Measurements from ENCODE around the gene FHL3.
A peak's percentile ranks its signal among the peaks of the same experiment; 100 is the strongest.

FHL3 gene

DNA sequence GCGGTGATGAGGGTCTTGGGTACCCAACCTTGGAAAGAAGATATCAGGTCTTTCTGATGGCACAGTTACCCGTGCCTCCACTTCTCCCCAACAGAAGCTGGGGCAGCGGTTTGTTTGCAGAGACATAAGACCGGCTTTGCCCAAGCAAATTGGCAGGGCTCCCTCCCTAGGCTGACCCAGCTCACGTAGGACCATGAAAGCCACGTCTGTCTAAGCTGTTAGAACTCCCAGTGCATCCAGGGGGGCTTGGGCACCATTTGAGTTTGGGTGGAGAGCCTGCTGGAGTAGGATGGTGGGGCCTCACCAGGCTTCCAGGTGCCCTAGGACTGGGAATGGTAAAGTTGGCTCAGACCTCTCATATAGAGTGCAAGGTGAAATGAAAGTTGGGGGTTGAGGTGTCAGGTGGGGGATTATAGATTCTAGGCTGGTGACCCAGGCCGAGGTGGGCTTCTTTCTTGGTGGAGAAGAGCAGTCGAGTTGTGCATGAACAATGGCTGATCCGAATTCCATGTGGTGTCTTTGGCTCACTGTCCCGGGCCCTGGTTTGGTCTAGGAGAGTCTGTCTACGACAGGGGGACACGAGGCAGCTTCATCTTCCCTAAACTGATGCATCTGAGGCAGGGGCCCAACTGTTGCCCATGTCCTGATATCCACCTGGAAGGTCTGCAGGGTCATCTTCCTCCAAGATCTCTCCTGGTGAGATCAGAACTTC is 37.9 kb upstream of the FHL3 start:
- TF ChIP-seq, protein P1, sequence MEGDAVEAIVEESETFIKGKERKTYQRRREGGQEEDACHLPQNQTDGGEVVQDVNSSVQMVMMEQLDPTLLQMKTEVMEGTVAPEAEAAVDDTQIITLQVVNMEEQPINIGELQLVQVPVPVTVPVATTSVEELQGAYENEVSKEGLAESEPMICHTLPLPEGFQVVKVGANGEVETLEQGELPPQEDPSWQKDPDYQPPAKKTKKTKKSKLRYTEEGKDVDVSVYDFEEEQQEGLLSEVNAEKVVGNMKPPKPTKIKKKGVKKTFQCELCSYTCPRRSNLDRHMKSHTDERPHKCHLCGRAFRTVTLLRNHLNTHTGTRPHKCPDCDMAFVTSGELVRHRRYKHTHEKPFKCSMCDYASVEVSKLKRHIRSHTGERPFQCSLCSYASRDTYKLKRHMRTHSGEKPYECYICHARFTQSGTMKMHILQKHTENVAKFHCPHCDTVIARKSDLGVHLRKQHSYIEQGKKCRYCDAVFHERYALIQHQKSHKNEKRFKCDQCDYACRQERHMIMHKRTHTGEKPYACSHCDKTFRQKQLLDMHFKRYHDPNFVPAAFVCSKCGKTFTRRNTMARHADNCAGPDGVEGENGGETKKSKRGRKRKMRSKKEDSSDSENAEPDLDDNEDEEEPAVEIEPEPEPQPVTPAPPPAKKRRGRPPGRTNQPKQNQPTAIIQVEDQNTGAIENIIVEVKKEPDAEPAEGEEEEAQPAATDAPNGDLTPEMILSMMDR (IDR thresholded peaks at IDR 0.05; ENCODE audit: extremely low read depth, insufficient read depth, missing control alignments) = no peak
- in situ Hi-C loops (cut with MboI; ENCODE audit: low pct_unique_long_range_greater_than_20kb, low sequenced_read_pairs, unreplicated experiment) = loop anchor here (25.0 kb wide), 1 partner anchor 794 kb away; no protein-coding TSS in a partner anchor
- DNase-seq (ENCODE audit: low spot score) = no peak

DNA sequence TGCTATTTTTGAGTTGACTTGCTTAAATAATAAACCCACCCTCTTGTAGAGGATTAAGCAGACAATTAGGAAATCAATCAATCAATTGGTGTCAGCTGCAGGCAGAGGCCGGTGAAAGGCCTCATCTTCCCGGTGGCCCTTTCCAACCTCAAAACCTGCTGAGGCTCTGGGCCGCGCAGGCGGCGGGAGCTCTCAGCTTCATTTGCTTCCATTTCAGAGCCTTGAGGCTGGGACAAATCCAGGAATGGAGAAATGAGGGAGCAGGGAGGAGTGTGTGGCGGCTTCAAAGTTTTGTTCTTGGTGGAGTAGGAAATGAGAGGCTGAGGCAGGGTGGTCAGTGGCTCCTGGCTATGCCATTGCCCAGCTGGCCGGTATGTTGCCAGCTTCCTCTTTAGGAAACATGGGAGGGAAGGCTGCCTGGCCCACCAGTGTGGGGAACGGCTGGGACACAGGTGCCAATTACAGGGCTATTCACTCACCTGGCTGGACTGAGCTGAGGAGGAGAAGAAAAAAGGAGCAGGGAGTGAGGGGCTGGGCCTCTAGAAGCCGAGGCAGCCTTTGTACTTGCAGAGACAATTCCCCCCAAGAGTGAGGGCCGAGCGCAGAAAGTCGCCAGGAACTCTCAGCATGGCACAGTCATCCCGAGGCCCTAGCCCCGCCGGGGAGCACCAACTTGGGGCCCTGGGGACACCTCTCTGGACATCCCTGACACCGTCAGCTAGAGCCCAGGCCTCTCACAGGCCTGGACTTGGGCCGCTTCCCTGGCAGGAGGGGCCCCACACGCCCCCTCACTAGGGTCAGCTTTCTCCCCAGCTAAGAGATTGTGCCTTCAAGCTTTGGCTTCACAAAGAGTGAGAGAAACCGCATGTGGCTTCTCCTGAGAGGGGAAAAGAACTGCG is 36.9 kb upstream of the FHL3 start:
- no peak for DNase-seq (ENCODE audit: low spot score)
- TF ChIP-seq, protein P1 (IDR thresholded peaks at IDR 0.05; ENCODE audit: extremely low read depth, insufficient read depth, missing control alignments) = no peak
- in situ Hi-C loops (cut with MboI; ENCODE audit: low pct_unique_long_range_greater_than_20kb, low sequenced_read_pairs, unreplicated experiment) = loop anchor here (25.0 kb wide), 1 partner anchor 795 kb away; no protein-coding TSS in a partner anchor

DNA sequence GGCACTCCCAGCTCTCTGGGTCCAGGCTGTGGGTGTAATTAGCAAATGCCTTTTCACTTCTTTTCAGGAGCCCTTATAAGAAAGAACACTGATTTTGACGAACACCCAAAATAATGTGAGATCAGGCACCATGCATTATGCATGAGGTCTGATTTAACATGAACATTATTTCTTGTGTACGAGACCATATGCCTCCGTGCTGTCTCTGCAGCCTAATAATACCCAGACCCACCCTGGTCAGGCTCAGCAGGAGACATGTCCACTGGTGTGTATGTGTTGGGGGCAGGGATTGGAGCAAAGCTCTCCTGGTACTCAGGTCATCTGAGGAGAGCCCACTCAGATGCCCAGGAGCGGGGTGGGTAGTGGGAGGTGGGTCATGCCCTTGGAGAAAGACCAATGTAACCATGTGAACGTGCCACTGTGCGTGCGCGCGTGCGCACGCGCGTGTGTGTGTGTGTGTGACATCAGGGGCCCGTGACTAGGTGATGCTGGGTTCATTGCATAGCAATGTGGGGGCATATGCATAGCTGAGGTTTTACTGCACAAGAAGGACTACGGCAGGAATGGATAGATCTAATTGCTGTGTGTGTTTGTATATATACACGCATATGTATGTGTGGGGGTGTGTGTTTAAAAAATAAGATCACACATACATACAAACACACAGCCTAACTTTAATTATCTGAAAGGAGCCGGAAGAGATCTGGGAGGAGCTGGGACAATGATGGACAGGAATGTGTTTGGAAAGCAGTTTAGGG is 34.2 kb upstream of the FHL3 start:
- TF ChIP-seq, protein P1 (IDR thresholded peaks at IDR 0.05; ENCODE audit: extremely low read depth, insufficient read depth, missing control alignments) = no peak
- in situ Hi-C loops (cut with MboI; ENCODE audit: low pct_unique_long_range_greater_than_20kb, low sequenced_read_pairs, unreplicated experiment) = loop anchor here (25.0 kb wide), 1 partner anchor 798 kb away; no protein-coding TSS in a partner anchor
- DNase-seq (ENCODE audit: low spot score) = no peak

DNA sequence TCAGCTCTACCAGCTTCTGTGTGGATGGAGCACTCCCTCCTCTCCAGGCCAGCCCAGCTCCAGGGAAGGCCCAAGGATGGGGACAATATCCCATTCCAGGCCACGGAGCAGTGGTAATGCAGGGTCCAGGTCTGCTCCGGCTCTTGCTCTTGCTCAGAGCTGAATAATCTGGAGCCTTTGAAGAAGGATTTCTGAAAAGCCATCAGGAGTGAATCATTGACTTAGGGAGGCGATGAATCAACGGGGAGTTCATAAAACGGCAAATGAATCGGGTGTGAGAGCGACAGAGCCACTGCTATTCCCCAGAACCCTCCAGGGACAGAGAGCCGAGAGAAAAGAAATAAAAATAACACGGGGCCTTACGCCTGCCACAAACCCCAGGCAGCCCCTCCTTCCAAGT is 33.5 kb upstream of the FHL3 start:
- in situ Hi-C loops (cut with MboI; ENCODE audit: low pct_unique_long_range_greater_than_20kb, low sequenced_read_pairs, unreplicated experiment) = loop anchor here (25.0 kb wide), 1 partner anchor 798 kb away; no protein-coding TSS in a partner anchor
- TF ChIP-seq, protein P1 (IDR thresholded peaks at IDR 0.05; ENCODE audit: extremely low read depth, insufficient read depth, missing control alignments) = no peak
- DNase-seq (ENCODE audit: low spot score) = no peak

DNA sequence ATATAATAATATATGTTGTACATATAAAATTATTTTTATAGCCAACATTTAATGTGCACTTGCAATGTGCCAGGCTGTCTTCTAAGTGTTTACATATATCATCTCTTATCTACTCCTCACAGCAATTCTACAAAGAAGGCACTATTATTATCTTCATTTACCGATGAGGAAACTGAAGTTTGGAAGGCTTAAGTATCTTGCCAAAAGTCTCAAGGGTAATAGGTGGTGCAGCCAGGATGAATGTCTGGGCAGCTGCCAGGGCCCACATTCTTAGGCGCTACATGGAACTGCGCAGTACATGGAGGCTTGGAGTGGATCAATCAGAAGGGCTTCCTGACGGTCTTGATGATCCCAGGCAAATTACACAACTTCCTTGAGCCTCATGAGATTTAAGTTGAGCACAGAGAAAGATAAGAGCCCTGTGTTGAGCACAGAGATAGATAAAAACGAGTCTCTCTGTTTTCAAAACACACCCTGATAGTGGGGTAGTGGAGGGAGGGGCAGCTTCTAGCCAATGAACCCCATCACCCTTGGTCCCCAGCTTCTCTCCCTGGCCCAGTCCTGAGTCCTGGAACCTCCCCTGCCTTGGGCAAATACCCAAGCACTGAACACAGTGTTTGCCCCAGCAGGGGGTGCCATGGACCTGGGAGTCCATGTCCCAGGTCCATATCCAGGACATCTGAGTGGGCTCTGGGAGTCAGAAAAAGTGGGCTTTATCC is 32.1 kb upstream of the FHL3 start:
- in situ Hi-C loops (cut with MboI; ENCODE audit: low pct_unique_long_range_greater_than_20kb, low sequenced_read_pairs, unreplicated experiment) = loop anchor here (25.0 kb wide), 1 partner anchor 800 kb away; no protein-coding TSS in a partner anchor
- TF ChIP-seq, protein P1 (IDR thresholded peaks at IDR 0.05; ENCODE audit: extremely low read depth, insufficient read depth, missing control alignments) = peak; percentile 41
- peak; percentile 58 for DNase-seq (ENCODE audit: low spot score)

All from GM13977 (cell line).